Breast epithelium (tissue), 3 donors: ENCODE data around the gene ZNF750.

ENCODE experiments used
- CTCF ChIP-seq, 3 donors: fragments of 450-650 bp; IDR thresholded peaks; one replicate each; pipeline ENCODE4 v1.5.1; 2016 to 2017; ENCODE audit warnings: antibody characterized with exemption in 3 of 3, mild to moderate bottlenecking in 3 of 3, moderate library complexity in 3 of 3
- POLR2AphosphoS5 ChIP-seq, 3 donors: sonication (generic); formaldehyde crosslinking; IDR thresholded peaks; one replicate each; pipeline ENCODE4 v1.6.1; 2017; ENCODE audit warnings: antibody characterized with exemption in 3 of 3

- TF ChIP-seq CTCF (IDR thresholded peaks at IDR 0.05): no peak
- no peak for TF ChIP-seq POLR2AphosphoS5 (IDR thresholded peaks at IDR 0.05)
Measured at GRCh38 chr17:82789806-82790205, 50.0 kb downstream of the ZNF750 start.
